ENCODE measurements around the gene HTRA3. TPM values are rescaled to one million over a fixed set of nuclear protein-coding genes. Genes with fewer than 3 reads are reported as not detected.

Gene HTRA3
- total RNA-seq, 2 experiments from 2014 or later, result not detected

DNA sequence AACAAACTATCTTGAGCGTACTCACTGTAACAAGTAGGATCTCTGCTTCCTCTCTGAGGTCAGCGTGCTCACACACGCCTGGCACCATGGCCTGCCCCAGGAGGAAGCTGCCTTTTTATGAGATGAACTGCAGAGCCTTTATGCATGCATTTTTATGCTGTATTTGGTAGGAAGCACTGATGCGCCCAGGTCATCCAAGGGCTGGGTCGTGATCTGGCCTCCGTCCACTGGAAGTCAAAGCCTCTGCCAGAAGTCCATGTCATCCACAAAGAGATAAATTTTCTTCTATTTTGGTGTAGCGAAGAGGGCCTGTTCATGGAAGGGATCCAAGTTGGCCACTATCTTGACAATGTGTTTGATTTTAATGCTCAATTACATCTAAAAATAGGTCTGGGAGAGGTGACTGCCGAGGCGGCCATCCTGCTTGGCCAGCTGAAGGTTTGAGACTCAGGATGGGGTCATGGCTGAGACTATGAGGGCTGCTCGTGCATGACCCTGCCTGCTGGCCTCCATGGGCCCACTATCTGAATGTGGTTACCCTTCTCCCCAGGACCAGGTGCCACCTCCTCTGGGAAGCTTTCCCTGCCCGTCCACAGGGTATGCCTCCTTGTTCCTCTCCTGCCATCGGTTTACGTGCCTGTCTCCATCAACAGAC is 50.3 kb downstream of the HTRA3 start:
- TF ChIP-seq, protein P1, sequence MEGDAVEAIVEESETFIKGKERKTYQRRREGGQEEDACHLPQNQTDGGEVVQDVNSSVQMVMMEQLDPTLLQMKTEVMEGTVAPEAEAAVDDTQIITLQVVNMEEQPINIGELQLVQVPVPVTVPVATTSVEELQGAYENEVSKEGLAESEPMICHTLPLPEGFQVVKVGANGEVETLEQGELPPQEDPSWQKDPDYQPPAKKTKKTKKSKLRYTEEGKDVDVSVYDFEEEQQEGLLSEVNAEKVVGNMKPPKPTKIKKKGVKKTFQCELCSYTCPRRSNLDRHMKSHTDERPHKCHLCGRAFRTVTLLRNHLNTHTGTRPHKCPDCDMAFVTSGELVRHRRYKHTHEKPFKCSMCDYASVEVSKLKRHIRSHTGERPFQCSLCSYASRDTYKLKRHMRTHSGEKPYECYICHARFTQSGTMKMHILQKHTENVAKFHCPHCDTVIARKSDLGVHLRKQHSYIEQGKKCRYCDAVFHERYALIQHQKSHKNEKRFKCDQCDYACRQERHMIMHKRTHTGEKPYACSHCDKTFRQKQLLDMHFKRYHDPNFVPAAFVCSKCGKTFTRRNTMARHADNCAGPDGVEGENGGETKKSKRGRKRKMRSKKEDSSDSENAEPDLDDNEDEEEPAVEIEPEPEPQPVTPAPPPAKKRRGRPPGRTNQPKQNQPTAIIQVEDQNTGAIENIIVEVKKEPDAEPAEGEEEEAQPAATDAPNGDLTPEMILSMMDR (conservative IDR thresholded peaks at IDR 0.05; ENCODE audit: low read length), result no peak
- TF ChIP-seq EZH2phosphoT487 (IDR thresholded peaks at IDR 0.05; ENCODE audit: borderline replicate concordance, low read depth, low read length), result no peak
- H2AFZ ChIP-seq (ENCODE audit: low read length), result no peak overlapping the region
- ChIA-PET CTCF (ENCODE audit: unreplicated experiment) (interaction anchor here (1.1 kb wide), 1 partner anchor 78 kb away, joined by 3 read pairs; no protein-coding TSS in a partner anchor), POLR2A (no interaction called here)
- H3K4me2 ChIP-seq (ENCODE audit: low read length), result no peak overlapping the region
- H3K4me3 ChIP-seq (ENCODE audit: low read depth, low read length, poor library complexity, severe bottlenecking), result no peak overlapping the region
- no peaks in the 10 kb centered on the region for H3K9me2 ChIP-seq (ENCODE audit: insufficient read depth, low read length)
- no peak for DNase-seq (ENCODE audit: low spot score)
- no peaks in the 10 kb centered on the region for H3K79me2 ChIP-seq (ENCODE audit: insufficient read depth, low read depth, low read length)
- peaks cover 28% of the 10 kb centered on the region for H3K4me1 ChIP-seq (ENCODE audit: insufficient read depth, low read length, poor library complexity, severe bottlenecking)
- intact Hi-C loops (cut with micrococcal nuclease; ENCODE audit: unreplicated experiment), result loop anchor here (5.0 kb wide), 1 partner anchor 82 kb away; no protein-coding TSS in a partner anchor
- H3K27ac ChIP-seq (ENCODE audit: low read depth, low read length, poor library complexity, severe bottlenecking), result no peak overlapping the region
- no peaks in the 10 kb centered on the region for H3K9me3 ChIP-seq (ENCODE audit: low read length)
- H4K20me1 ChIP-seq (ENCODE audit: insufficient read depth, low read length), result no peaks in the 10 kb centered on the region
- BruUV-seq (replicated peaks), result no TSS peak
- no peaks in the 10 kb centered on the region for H3K36me3 ChIP-seq (ENCODE audit: insufficient read depth, low read length)

DNA sequence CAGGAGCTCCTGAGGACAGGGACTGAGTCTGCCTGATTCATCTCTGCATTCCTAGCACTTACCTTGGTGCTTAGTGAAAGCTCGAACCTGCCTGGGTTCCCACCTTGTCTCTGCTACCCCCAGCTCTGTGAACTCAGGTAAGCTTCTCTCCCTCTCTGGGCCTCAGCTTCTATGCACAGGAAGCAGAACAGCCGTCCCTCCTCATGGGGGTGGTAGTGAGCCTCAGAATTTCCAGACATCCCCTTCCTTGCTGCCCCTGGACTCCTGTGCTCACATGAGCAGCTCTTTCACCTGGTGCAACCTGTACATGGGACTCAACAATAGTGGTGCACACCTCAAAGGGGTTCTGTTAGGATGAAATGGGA is 50.8 kb downstream of the HTRA3 start:
- Histone ChIP-seq H3K9me3 (ENCODE audit: low read length) (no peaks in the 10 kb centered on the region), H3K9me2 (ENCODE audit: insufficient read depth, low read length) (no peaks in the 10 kb centered on the region), H3K36me3 (ENCODE audit: insufficient read depth, low read length) (no peaks in the 10 kb centered on the region), H3K4me1 (ENCODE audit: insufficient read depth, low read length, poor library complexity, severe bottlenecking) (peaks cover 23% of the 10 kb centered on the region), H4K20me1 (ENCODE audit: insufficient read depth, low read length) (no peaks in the 10 kb centered on the region), H3K4me3 (ENCODE audit: low read depth, low read length, poor library complexity, severe bottlenecking) (no peak overlapping the region), H3K4me2 (ENCODE audit: low read length) (no peak overlapping the region), H3K27ac (ENCODE audit: low read depth, low read length, poor library complexity, severe bottlenecking) (no peak overlapping the region), H2AFZ (ENCODE audit: low read length) (no peak overlapping the region), H3K79me2 (ENCODE audit: insufficient read depth, low read depth, low read length) (no peaks in the 10 kb centered on the region)
- no peak for TF ChIP-seq EZH2phosphoT487 (IDR thresholded peaks at IDR 0.05; ENCODE audit: borderline replicate concordance, low read depth, low read length)
- TF ChIP-seq, protein P1 (conservative IDR thresholded peaks at IDR 0.05; ENCODE audit: low read length), result peak; percentile 55
- intact Hi-C loops (cut with micrococcal nuclease; ENCODE audit: unreplicated experiment), result loop anchor here (5.0 kb wide), 1 partner anchor 82 kb away; no protein-coding TSS in a partner anchor
- ChIA-PET CTCF (ENCODE audit: unreplicated experiment) (no interaction called here), POLR2A (no interaction called here)
- peak; percentile 20 for DNase-seq (ENCODE audit: low spot score)
- BruUV-seq (replicated peaks), result no TSS peak

DNA sequence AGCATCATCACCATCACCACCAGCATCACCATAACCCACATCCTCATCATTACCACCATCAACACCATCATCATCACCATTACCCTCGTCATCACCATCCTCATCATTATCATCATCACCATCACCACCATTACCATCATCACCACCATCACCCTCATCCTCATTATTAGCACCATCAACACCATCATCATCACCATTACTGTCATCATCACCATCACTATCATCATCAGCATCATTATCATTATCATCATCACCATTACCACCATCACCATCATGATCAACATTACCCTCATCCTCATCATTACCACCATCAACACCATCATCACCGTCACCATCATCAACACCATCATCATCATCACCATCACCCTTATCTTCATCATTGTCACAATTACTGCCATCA is 51.7 kb downstream of the HTRA3 start:
- H2AFZ ChIP-seq (ENCODE audit: low read length), result no peak overlapping the region
- ChIA-PET POLR2A (no interaction called here), CTCF (ENCODE audit: unreplicated experiment) (no interaction called here)
- no peak overlapping the region for H3K27ac ChIP-seq (ENCODE audit: low read depth, low read length, poor library complexity, severe bottlenecking)
- no peak overlapping the region for H3K4me3 ChIP-seq (ENCODE audit: low read depth, low read length, poor library complexity, severe bottlenecking)
- intact Hi-C loops (cut with micrococcal nuclease; ENCODE audit: unreplicated experiment), result loop anchor here (5.0 kb wide), 1 partner anchor 81 kb away; no protein-coding TSS in a partner anchor
- DNase-seq (ENCODE audit: low spot score), result no peak
- H3K9me3 ChIP-seq (ENCODE audit: low read length), result no peaks in the 10 kb centered on the region
- no peaks in the 10 kb centered on the region for H3K79me2 ChIP-seq (ENCODE audit: insufficient read depth, low read depth, low read length)
- no peak overlapping the region for H3K4me2 ChIP-seq (ENCODE audit: low read length)
- H4K20me1 ChIP-seq (ENCODE audit: insufficient read depth, low read length), result no peaks in the 10 kb centered on the region
- H3K9me2 ChIP-seq (ENCODE audit: insufficient read depth, low read length), result no peaks in the 10 kb centered on the region
- BruUV-seq (replicated peaks), result no TSS peak
- H3K4me1 ChIP-seq (ENCODE audit: insufficient read depth, low read length, poor library complexity, severe bottlenecking), result peaks cover 14% of the 10 kb centered on the region
- TF ChIP-seq, protein P1 (conservative IDR thresholded peaks at IDR 0.05; ENCODE audit: low read length), result no peak
- TF ChIP-seq EZH2phosphoT487 (IDR thresholded peaks at IDR 0.05; ENCODE audit: borderline replicate concordance, low read depth, low read length), result no peak
- H3K36me3 ChIP-seq (ENCODE audit: insufficient read depth, low read length), result no peaks in the 10 kb centered on the region
